ENCODE results near the gene ITPK1.

DNA sequence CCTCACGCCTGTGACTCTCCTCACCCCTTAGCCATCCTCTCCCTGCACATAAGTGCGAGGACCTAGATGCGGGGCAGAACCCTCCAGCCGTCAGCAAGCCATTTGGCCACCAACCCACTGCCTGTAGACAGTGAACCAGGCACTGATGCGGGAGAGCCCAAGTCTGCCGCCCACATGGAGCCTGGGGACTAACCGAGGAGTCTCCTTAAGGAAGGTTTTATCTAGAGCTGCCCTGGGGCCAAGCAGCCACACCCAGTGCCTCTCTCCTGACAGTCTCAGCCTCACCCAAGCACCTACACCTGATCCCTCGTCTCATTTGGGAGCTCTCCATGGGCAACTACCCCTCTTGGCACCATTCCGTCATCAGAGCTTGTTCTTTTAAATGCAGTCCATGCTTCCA lies 120.1 kb downstream of the ITPK1 start:
- TF ChIP-seq EZH2 (IDR thresholded peaks at IDR 0.05), result no peak
- TF ChIP-seq POLR2AphosphoS5 (IDR thresholded peaks at IDR 0.05; ENCODE audit: borderline replicate concordance, low read depth, low read length), result no peak

Measured in SK-N-MC (cell line).